SK-N-MC (cell line): ENCODE data around the gene XPO1.

ENCODE experiments used
- EZH2 ChIP-seq: fragments of 200-600 bp; sonication (generic); IDR thresholded peaks from one replicate; pipeline ENCODE4 v1.6.1; 2017; ENCODE audit warnings: antibody characterized with exemption
- POLR2AphosphoS5 ChIP-seq: IDR thresholded peaks from 2 replicates; pipeline ENCODE4 v1.6.1; 2012; ENCODE audit warnings: mild to moderate bottlenecking, low read depth, low read length, borderline replicate concordance

- TF ChIP-seq EZH2 (no peak), POLR2AphosphoS5 (no peak)
Observed at GRCh38 chr2:61566566-61566965, 28.4 kb upstream of the XPO1 start.
